ENCODE data around the gene ASCC1. TPM values are rescaled to one million over a fixed set of nuclear protein-coding genes. Genes with fewer than 3 reads are reported as not detected.

The ASCC1 gene
- total and polyA plus RNA-seq, 2 experiments from 2014 or later: 31.8 to 38.7 TPM

GRCh38 chr10:72194949-72195348 is 21.1 kb downstream of the ASCC1 start:
- Histone ChIP-seq H3K4me2 (no peak overlapping the region), H3K9me2 (replicated peaks; ENCODE audit: insufficient read depth) (no peaks in the 10 kb centered on the region), H3K27me3 (no peaks in the 10 kb centered on the region), H2AFZ (no peak overlapping the region), H3K36me3 (replicated peaks; ENCODE audit: insufficient read depth, low read depth) (no peaks in the 10 kb centered on the region), H3K4me3 (no peak overlapping the region), H4K20me1 (ENCODE audit: insufficient read depth, poor library complexity, severe bottlenecking) (no peaks in the 10 kb centered on the region), H3K4me1 (ENCODE audit: insufficient read depth) (no peaks in the 10 kb centered on the region), H3K27ac (no peak overlapping the region), H3K79me2 (no peaks in the 10 kb centered on the region), H3K9me3 (ENCODE audit: low read depth) (no peaks in the 10 kb centered on the region)
- DNase-seq (ENCODE audit: low spot score): no peak
- WGBS (ENCODE audit: low lambda C conversion rate, missing lambda C conversion rate): 98% methylated on average over 2 of the region's 2 CpGs
- no peak for TF ChIP-seq EZH2 (IDR thresholded peaks at IDR 0.05; ENCODE audit: borderline replicate concordance)
- TF ChIP-seq CTCF (IDR thresholded peaks at IDR 0.05; ENCODE audit: poor library complexity): no peak
- TF ChIP-seq EZH2phosphoT487 (IDR thresholded peaks at IDR 0.05; ENCODE audit: low read depth, severe bottlenecking, unreplicated experiment): no peak

- no peak for TF ChIP-seq EZH2 (IDR thresholded peaks at IDR 0.05; ENCODE audit: borderline replicate concordance)
- TF ChIP-seq CTCF (IDR thresholded peaks at IDR 0.05; ENCODE audit: poor library complexity): no peak
- Histone ChIP-seq H4K20me1 (ENCODE audit: insufficient read depth, poor library complexity, severe bottlenecking) (no peaks in the 10 kb centered on the region), H3K4me3 (no peak overlapping the region), H3K9me2 (replicated peaks; ENCODE audit: insufficient read depth) (no peaks in the 10 kb centered on the region), H3K9me3 (ENCODE audit: low read depth) (peaks cover 11% of the 10 kb centered on the region), H3K27ac (peak overlapping the region; percentile 72), H3K4me1 (ENCODE audit: insufficient read depth) (no peaks in the 10 kb centered on the region), H3K27me3 (no peaks in the 10 kb centered on the region), H3K4me2 (no peak overlapping the region), H3K36me3 (replicated peaks; ENCODE audit: insufficient read depth, low read depth) (no peaks in the 10 kb centered on the region), H3K79me2 (no peaks in the 10 kb centered on the region), H2AFZ (no peak overlapping the region)
- WGBS (ENCODE audit: low lambda C conversion rate, missing lambda C conversion rate): 94% methylated on average over 3 of the region's 3 CpGs
- DNase-seq (ENCODE audit: low spot score): no peak
These were observed 29.1 kb downstream of the ASCC1 start for GRCh38 chr10:72186982-72187330.

GRCh38 chr10:72186258-72186981 is 29.7 kb downstream of the ASCC1 start:
- peak overlapping the region; percentile 7 for H3K4me2 ChIP-seq
- H3K27me3 ChIP-seq: no peaks in the 10 kb centered on the region
- no peaks in the 10 kb centered on the region for H3K4me1 ChIP-seq (ENCODE audit: insufficient read depth)
- H3K27ac ChIP-seq: peak overlapping the region; percentile 72
- H4K20me1 ChIP-seq (ENCODE audit: insufficient read depth, poor library complexity, severe bottlenecking): no peaks in the 10 kb centered on the region
- DNase-seq (ENCODE audit: low spot score): no peak
- TF ChIP-seq EZH2 (IDR thresholded peaks at IDR 0.05; ENCODE audit: borderline replicate concordance) (no peak), EZH2phosphoT487 (IDR thresholded peaks at IDR 0.05; ENCODE audit: low read depth, severe bottlenecking, unreplicated experiment) (no peak), CTCF (IDR thresholded peaks at IDR 0.05; ENCODE audit: poor library complexity) (no peak)
- H2AFZ ChIP-seq: no peak overlapping the region
- H3K4me3 ChIP-seq: no peak overlapping the region
- no peaks in the 10 kb centered on the region for H3K36me3 ChIP-seq (replicated peaks; ENCODE audit: insufficient read depth, low read depth)
- 67% methylated on average over 7 of the region's 7 CpGs for WGBS (ENCODE audit: low lambda C conversion rate, missing lambda C conversion rate)
- H3K9me3 ChIP-seq (ENCODE audit: low read depth): peaks cover 11% of the 10 kb centered on the region
- no peaks in the 10 kb centered on the region for H3K9me2 ChIP-seq (replicated peaks; ENCODE audit: insufficient read depth)
- H3K79me2 ChIP-seq: no peaks in the 10 kb centered on the region
